Testis (tissue), 2 donors: ENCODE data around the gene CHDH.

Source experiments
- POLR2A ChIP-seq: fragments of 450-650 bp; IDR thresholded peaks from one replicate; pipeline ENCODE4 v1.6.1; 2017; ENCODE audit warnings: antibody characterized with exemption, mild to moderate bottlenecking, moderate library complexity
- TF ChIP-seq, protein P1 (sequence below), 3 experiments: fragments of 450-650 bp in 2 of 3; fragments of 200-600 bp in 1 of 3; sonication (generic) in 1 of 3; IDR thresholded peaks; one replicate each; pipeline ENCODE4 v1.5.1; 2016 to 2019; ENCODE audit warnings: antibody characterized with exemption in 3 of 3, mild to moderate bottlenecking in 2 of 3, moderate library complexity in 1 of 3

- TF ChIP-seq, protein P1, sequence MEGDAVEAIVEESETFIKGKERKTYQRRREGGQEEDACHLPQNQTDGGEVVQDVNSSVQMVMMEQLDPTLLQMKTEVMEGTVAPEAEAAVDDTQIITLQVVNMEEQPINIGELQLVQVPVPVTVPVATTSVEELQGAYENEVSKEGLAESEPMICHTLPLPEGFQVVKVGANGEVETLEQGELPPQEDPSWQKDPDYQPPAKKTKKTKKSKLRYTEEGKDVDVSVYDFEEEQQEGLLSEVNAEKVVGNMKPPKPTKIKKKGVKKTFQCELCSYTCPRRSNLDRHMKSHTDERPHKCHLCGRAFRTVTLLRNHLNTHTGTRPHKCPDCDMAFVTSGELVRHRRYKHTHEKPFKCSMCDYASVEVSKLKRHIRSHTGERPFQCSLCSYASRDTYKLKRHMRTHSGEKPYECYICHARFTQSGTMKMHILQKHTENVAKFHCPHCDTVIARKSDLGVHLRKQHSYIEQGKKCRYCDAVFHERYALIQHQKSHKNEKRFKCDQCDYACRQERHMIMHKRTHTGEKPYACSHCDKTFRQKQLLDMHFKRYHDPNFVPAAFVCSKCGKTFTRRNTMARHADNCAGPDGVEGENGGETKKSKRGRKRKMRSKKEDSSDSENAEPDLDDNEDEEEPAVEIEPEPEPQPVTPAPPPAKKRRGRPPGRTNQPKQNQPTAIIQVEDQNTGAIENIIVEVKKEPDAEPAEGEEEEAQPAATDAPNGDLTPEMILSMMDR (IDR thresholded peaks at IDR 0.05), result no peak
- TF ChIP-seq POLR2A, result no peak
Observed at GRCh38 chr3:53826048-53826447, 20.2 kb downstream of the CHDH start.
